Panc1 (cell line): ENCODE results near the gene AURKB. TPM values are rescaled to one million over a fixed set of nuclear protein-coding genes. Genes with fewer than 3 reads are reported as not detected.

Experiments
- ATAC-seq: fragments of 200-7000 bp; cut with Tn5 transposase; 2 replicates; pipeline ENCODE4 v1.9.1; 2020; ENCODE audit warnings: mild to moderate bottlenecking, moderate library complexity
- BruUV-seq: library from RNA; stranded (reverse); fragments of 400-500 nt; replicated peaks from 2 replicates; lab custom pipeline; 2021; lab: Mats Ljungman, UMichigan
- CTCF ChIA-PET: fragments of 300-600 bp; sonication (Branson Sonifier 250); formaldehyde crosslinking; loops from one replicate; lab custom pipeline; 2022; ENCODE audit warnings: antibody characterized with exemption; lab: Charles Lee
- POLR2A ChIA-PET: fragments of 300-600 bp; sonication (Branson Sonifier 250); formaldehyde crosslinking; loops from one replicate; lab custom pipeline; 2022; ENCODE audit warnings: antibody characterized with exemption; lab: Charles Lee
- DNase-seq: peaks from one replicate; pipeline ENCODE4 v3.0.0-alpha.2; 2010; ENCODE audit warnings: low read depth, low spot score
- H3K27ac ChIP-seq: 2 replicates; pipeline ENCODE4 v1.5.1; 2011; ENCODE audit warnings: mild to moderate bottlenecking, low read length, inconsistent platforms
- H3K27me3 ChIP-seq: fragments of 200-500 bp; sonication (Bioruptor generic); 2 replicates; pipeline ENCODE4 v1.6.0; 2014; ENCODE audit warnings: low read length, inconsistent platforms; ENCODE audit not compliant: control insufficient read depth, insufficient read depth
- H3K36me3 ChIP-seq: fragments of 200-500 bp; sonication (Bioruptor generic); 2 replicates; pipeline ENCODE4 v1.5.1; 2014; ENCODE audit warnings: inconsistent platforms, mild to moderate bottlenecking, low read length, moderate library complexity; ENCODE audit not compliant: control insufficient read depth, insufficient read depth
- H3K4me1 ChIP-seq: 2 replicates; pipeline ENCODE4 v1.5.1; 2011; ENCODE audit warnings: inconsistent platforms, mild to moderate bottlenecking, low read length, moderate library complexity; ENCODE audit not compliant: control insufficient read depth, insufficient read depth
- H3K4me3 ChIP-seq, 2 experiments: 2 replicates each; pipeline ENCODE4 v1.5.1; 2011 to 2012; ENCODE audit warnings: low read depth in 2 of 2, low read length in 2 of 2, mild to moderate bottlenecking in 2 of 2, inconsistent platforms in 1 of 2, moderate library complexity in 1 of 2
- H3K9me3 ChIP-seq: fragments of 200-500 bp; sonication (Bioruptor generic); 2 replicates; pipeline ENCODE4 v1.5.1; 2014; ENCODE audit warnings: low read depth, mild to moderate bottlenecking, inconsistent platforms, low read length, moderate library complexity; ENCODE audit not compliant: control insufficient read depth, insufficient read depth
- POLR2AphosphoS5 ChIP-seq: IDR thresholded peaks from 2 replicates; pipeline ENCODE4 v1.6.1; 2012; ENCODE audit warnings: mild to moderate bottlenecking, low read depth, low read length, moderate library complexity
- SIN3A ChIP-seq: IDR thresholded peaks from 2 replicates; pipeline ENCODE4 v1.6.1; 2012; ENCODE audit warnings: low read depth, mild to moderate bottlenecking, low read length, moderate library complexity, borderline replicate concordance; ENCODE audit not compliant: insufficient read depth
- TCF7L2 ChIP-seq: IDR thresholded peaks from 2 replicates; pipeline ENCODE4 v1.6.1; 2011; ENCODE audit warnings: mild to moderate bottlenecking, low read depth, low read length, inconsistent platforms
- in situ Hi-C: cut with HindIII; loops from 2 replicates; pipeline ENCODE4 v1.10.0; 2016; ENCODE audit warnings: low sequenced_read_pairs, low pct_unique_long_range_greater_than_20kb
- intact Hi-C: fragments of 100-400 bp; cut with micrococcal nuclease; formaldehyde crosslinking; loops from one replicate; pipeline ENCODE4 v1.10.0; 2022; ENCODE audit not compliant: unreplicated experiment
- total RNA-seq: library from RNA; stranded (reverse); gene quantifications from one replicate; pipeline ENCODE4 v1.2.1, GENCODE V29; 2021; ENCODE audit not compliant: unreplicated experiment
- TF ChIP-seq, protein P1 (sequence below): fragments of 450-650 bp; IDR thresholded peaks from 2 replicates; pipeline ENCODE4 v1.5.1; 2017; ENCODE audit warnings: mild to moderate bottlenecking
- TF ChIP-seq, protein P2 (sequence below), 2 experiments: IDR thresholded peaks; 2 replicates each; pipeline ENCODE4 v1.6.1; 2011 to 2012; ENCODE audit warnings: low read depth in 2 of 2, control low read depth in 1 of 2, low read length in 1 of 2, mild to moderate bottlenecking in 1 of 2, moderate library complexity in 1 of 2; ENCODE audit not compliant: insufficient read depth in 1 of 2

The AURKB gene
- total RNA-seq, 1 experiment from 2014 or later, result 85.8 TPM

GRCh38 chr17:8223356-8224126, 13.2 kb upstream of the AURKB start:
- CTCF ChIA-PET, result interaction anchor here (0.9 kb wide), 1 partner anchor 105 kb away, joined by 11 read pairs; no protein-coding TSS in a partner anchor
- Histone ChIP-seq H3K27me3 (no peaks in the 10 kb centered on the region), H3K9me3 (no peaks in the 10 kb centered on the region), H3K4me1 (peaks cover 19% of the 10 kb centered on the region), H3K27ac (peak overlapping the region; percentile 94), H3K4me3 (peak overlapping the region; percentile 81 to 90), H3K36me3 (no peaks in the 10 kb centered on the region)
- no peak for TF ChIP-seq TCF7L2
- TF ChIP-seq, protein P1, sequence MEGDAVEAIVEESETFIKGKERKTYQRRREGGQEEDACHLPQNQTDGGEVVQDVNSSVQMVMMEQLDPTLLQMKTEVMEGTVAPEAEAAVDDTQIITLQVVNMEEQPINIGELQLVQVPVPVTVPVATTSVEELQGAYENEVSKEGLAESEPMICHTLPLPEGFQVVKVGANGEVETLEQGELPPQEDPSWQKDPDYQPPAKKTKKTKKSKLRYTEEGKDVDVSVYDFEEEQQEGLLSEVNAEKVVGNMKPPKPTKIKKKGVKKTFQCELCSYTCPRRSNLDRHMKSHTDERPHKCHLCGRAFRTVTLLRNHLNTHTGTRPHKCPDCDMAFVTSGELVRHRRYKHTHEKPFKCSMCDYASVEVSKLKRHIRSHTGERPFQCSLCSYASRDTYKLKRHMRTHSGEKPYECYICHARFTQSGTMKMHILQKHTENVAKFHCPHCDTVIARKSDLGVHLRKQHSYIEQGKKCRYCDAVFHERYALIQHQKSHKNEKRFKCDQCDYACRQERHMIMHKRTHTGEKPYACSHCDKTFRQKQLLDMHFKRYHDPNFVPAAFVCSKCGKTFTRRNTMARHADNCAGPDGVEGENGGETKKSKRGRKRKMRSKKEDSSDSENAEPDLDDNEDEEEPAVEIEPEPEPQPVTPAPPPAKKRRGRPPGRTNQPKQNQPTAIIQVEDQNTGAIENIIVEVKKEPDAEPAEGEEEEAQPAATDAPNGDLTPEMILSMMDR, result no peak; the same call in 1 of the 2 replicates
- no peak for TF ChIP-seq POLR2AphosphoS5
- TF ChIP-seq, protein P2, sequence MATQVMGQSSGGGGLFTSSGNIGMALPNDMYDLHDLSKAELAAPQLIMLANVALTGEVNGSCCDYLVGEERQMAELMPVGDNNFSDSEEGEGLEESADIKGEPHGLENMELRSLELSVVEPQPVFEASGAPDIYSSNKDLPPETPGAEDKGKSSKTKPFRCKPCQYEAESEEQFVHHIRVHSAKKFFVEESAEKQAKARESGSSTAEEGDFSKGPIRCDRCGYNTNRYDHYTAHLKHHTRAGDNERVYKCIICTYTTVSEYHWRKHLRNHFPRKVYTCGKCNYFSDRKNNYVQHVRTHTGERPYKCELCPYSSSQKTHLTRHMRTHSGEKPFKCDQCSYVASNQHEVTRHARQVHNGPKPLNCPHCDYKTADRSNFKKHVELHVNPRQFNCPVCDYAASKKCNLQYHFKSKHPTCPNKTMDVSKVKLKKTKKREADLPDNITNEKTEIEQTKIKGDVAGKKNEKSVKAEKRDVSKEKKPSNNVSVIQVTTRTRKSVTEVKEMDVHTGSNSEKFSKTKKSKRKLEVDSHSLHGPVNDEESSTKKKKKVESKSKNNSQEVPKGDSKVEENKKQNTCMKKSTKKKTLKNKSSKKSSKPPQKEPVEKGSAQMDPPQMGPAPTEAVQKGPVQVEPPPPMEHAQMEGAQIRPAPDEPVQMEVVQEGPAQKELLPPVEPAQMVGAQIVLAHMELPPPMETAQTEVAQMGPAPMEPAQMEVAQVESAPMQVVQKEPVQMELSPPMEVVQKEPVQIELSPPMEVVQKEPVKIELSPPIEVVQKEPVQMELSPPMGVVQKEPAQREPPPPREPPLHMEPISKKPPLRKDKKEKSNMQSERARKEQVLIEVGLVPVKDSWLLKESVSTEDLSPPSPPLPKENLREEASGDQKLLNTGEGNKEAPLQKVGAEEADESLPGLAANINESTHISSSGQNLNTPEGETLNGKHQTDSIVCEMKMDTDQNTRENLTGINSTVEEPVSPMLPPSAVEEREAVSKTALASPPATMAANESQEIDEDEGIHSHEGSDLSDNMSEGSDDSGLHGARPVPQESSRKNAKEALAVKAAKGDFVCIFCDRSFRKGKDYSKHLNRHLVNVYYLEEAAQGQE (IDR thresholded peaks at IDR 0.05; ENCODE audit: insufficient read depth in 1 of 2, low read depth in 2 of 2, low read length in 1 of 2), result no peak
- TF ChIP-seq SIN3A, result no peak
- intact Hi-C loops (loop anchor here (10.0 kb wide), 1 partner anchor 99 kb away; the partner anchor contains the start of gene HES7), in situ Hi-C loops (no loop called here)
- no peak for ATAC-seq
- no TSS peak for BruUV-seq
- DNase-seq, result no peak
- POLR2A ChIA-PET, result interaction anchor here (1.1 kb wide), 1 partner anchor 24 kb away, joined by 7 read pairs; the partner anchor contains the start of gene CTC1

DNA sequence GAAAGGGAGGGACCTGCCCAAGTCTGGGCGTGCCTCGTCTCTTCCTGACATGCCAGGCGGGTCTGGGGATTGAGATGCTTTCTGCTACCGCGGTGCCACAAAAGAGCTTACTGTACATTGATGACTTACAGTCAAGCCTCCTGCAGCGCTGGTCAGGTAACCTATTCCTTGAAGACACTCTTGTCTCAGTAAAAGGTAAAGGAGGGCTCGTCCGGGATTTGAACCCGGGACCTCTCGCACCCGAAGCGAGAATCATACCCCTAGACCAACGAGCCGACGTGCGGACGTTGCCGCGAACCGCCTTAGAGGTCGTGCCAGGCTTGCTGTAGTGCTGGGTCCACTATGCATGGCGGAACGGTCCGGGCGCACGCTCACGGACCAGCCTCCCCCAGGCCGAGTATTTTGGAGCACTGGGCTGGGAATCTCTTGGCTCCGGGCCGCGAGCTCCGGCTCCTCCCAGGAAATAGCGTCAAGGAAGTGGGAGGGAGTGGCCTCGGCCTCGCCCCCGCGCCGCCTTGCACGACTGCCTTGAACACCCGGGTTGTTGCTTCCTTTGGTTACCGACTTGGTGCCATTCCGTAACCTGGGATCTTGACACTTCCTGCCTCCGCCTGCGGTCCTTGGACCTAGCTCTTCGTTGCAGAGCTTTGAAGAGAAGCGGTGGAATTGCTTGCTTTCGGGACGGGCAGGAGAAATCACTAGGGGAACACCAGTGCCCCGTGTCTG, 12.4 kb upstream of the AURKB start:
- Histone ChIP-seq H3K36me3 (no peaks in the 10 kb centered on the region), H3K9me3 (no peaks in the 10 kb centered on the region), H3K27me3 (no peaks in the 10 kb centered on the region), H3K27ac (peak overlapping the region; percentile 94), H3K4me3 (peak overlapping the region; percentile 81 to 90), H3K4me1 (peaks cover 23% of the 10 kb centered on the region)
- TF ChIP-seq SIN3A (no peak), TCF7L2 (peak; percentile 71), POLR2AphosphoS5 (peak; percentile 74)
- TF ChIP-seq, protein P1, result no peak
- TF ChIP-seq, protein P2 (IDR thresholded peaks at IDR 0.05; ENCODE audit: insufficient read depth in 1 of 2, low read depth in 2 of 2, low read length in 1 of 2), result peak in 1 of 2 experiments; percentile 52; a peak in 1 of 4 replicates
- in situ Hi-C loops, result no loop called here
- ChIA-PET POLR2A (interaction anchor here (1.4 kb wide), 1 partner anchor 25 kb away, joined by 8 read pairs; the partner anchor contains the start of gene CTC1), CTCF (interaction anchor here (1.0 kb wide), 1 partner anchor 78 kb away, joined by 3 read pairs; no protein-coding TSS in a partner anchor)
- no TSS peak for BruUV-seq
- intact Hi-C loops, result loop anchor here (10.0 kb wide), 1 partner anchor 98 kb away; the partner anchor contains the start of gene HES7
- DNase-seq (peak; percentile 95), ATAC-seq (peak; percentile 59)
